K562 (cell line): ENCODE data around the gene VIP. TPM values are rescaled to one million over a fixed set of nuclear protein-coding genes. Genes with fewer than 3 reads are reported as not detected.
A peak's percentile ranks its signal among the peaks of the same experiment; 100 is the strongest.

Experiments
- ATAC-seq: fragments of 200-7000 bp; cut with Tn5 transposase; 3 replicates; pipeline ENCODE4 v1.9.1; 2020; ENCODE audit warnings: moderate library complexity
- BruUV-seq: library from RNA; stranded (reverse); fragments of 400-500 nt; replicated peaks from 2 replicates; lab custom pipeline; 2021; lab: Mats Ljungman, UMichigan
- CTCF ChIA-PET: fragments of 300-600 bp; formaldehyde crosslinking; extraction: SDS; loops from one replicate; lab custom pipeline; 2021; ENCODE audit warnings: low intra/inter-chr PET ratio; lab: Yijun Ruan, JAX
- POLR2A ChIA-PET: fragments of 300-600, 350-650 bp; sonication (Branson Sonifier 250); formaldehyde crosslinking; extraction: SDS; loops from one replicate; lab custom pipeline; 2021; ENCODE audit warnings: antibody characterized with exemption, inconsistent platforms; lab: Yijun Ruan, JAX
- DNase-seq, 4 experiments: peaks; one replicate each; pipeline versions ENCODE4 v3.0.0 to v3.0.0-alpha.2; 2011 to 2018; ENCODE audit warnings: low spot score in 3 of 4, mixed read lengths in 3 of 4; ENCODE audit errors: extremely low read depth in 1 of 4
- FAIRE-seq: peaks from 2 replicates; lab custom pipeline; 2011; peaks lifted over from hg19 to GRCh38; lab: Jason Lieb, UNC
- H2AFZ ChIP-seq: 2 replicates; pipeline ENCODE4 v1.6.0; 2011; ENCODE audit warnings: low read depth, low read length, control low read depth, inconsistent platforms
- H3K27ac ChIP-seq: fragments of 200-600 bp; 3 replicates; pipeline ENCODE4 v1.8.0; 2011; ENCODE audit warnings: low read depth, mild to moderate bottlenecking, control low read depth, inconsistent platforms, low read length, moderate library complexity, mixed read lengths; ENCODE audit errors: extremely low read depth
- H3K27me3 ChIP-seq, 2 experiments: fragments of 300-600 bp in 1 of 2; 2 replicates in 1 of 2; 3 replicates in 1 of 2; pipeline versions ENCODE4 v1.6.0 to v1.8.0; 2011; ENCODE audit warnings: inconsistent platforms in 2 of 2, low read length in 2 of 2, mild to moderate bottlenecking in 1 of 2, mixed read lengths in 1 of 2, moderate library complexity in 1 of 2; ENCODE audit not compliant: control insufficient read depth in 2 of 2, insufficient read depth in 2 of 2
- H3K36me3 ChIP-seq: fragments of 300-600 bp; 3 replicates; pipeline ENCODE4 v1.8.0; 2011; ENCODE audit warnings: mild to moderate bottlenecking, low read length, inconsistent platforms; ENCODE audit not compliant: control insufficient read depth, insufficient read depth
- H3K4me1 ChIP-seq, 2 experiments: fragments of 200-600 bp in 1 of 2; replicated peaks in 1 of 2; 2 replicates in 1 of 2; 3 replicates in 1 of 2; pipeline versions ENCODE4 v1.5.1 to v1.8.0; 2011; ENCODE audit warnings: inconsistent platforms in 2 of 2, low read length in 2 of 2, mild to moderate bottlenecking in 1 of 2, mixed read lengths in 1 of 2, moderate library complexity in 1 of 2; ENCODE audit not compliant: control insufficient read depth in 2 of 2, insufficient read depth in 2 of 2
- H3K4me2 ChIP-seq: 2 replicates; pipeline ENCODE4 v1.6.1; 2011; ENCODE audit warnings: low read length, control low read depth, inconsistent platforms, mixed read lengths; ENCODE audit not compliant: insufficient read depth
- H3K4me3 ChIP-seq: fragments of 200-600 bp; sonication (generic), shearing (Covaris generic); 2 replicates; pipeline ENCODE4 v1.5.1; 2016; ENCODE audit warnings: control low read depth, inconsistent platforms
- H3K79me2 ChIP-seq: fragments of 200-600 bp; 3 replicates; pipeline ENCODE4 v1.8.0; 2011; ENCODE audit warnings: low read length, inconsistent platforms; ENCODE audit not compliant: control insufficient read depth, insufficient read depth
- H3K9ac ChIP-seq, 2 experiments: 2 replicates each; pipeline versions ENCODE4 v1.6.0 to v1.6.1; 2011; ENCODE audit warnings: low read depth in 2 of 2, low read length in 2 of 2, control low read depth in 1 of 2, inconsistent platforms in 1 of 2, mild to moderate bottlenecking in 1 of 2, mixed read lengths in 1 of 2; ENCODE audit not compliant: insufficient read depth in 1 of 2
- H3K9me1 ChIP-seq: one replicate; pipeline ENCODE4 v1.6.0; 2011; ENCODE audit warnings: inconsistent platforms, mild to moderate bottlenecking, low read length, moderate library complexity; ENCODE audit not compliant: control insufficient read depth, insufficient read depth
- H3K9me3 ChIP-seq: replicated peaks from 2 replicates; pipeline ENCODE4 v1.5.1; 2011; ENCODE audit warnings: low read depth, low read length, inconsistent platforms; ENCODE audit not compliant: control insufficient read depth, insufficient read depth
- H4K20me1 ChIP-seq: replicated peaks from 2 replicates; pipeline ENCODE4 v1.6.1; 2011; ENCODE audit warnings: low read length, inconsistent platforms, mixed read lengths; ENCODE audit not compliant: control insufficient read depth, insufficient read depth
- CCAR2 ChIP-seq: fragments of 200-400 bp; formaldehyde crosslinking; IDR thresholded peaks from 2 replicates; pipeline ENCODE4 v1.6.1; 2017; ENCODE audit warnings: mild to moderate bottlenecking, low read depth, low read length
- EP300 ChIP-seq: IDR thresholded peaks from 2 replicates; pipeline ENCODE4 v1.6.1; 2012; ENCODE audit warnings: low read length, improper control_type of control experiment
- FOXK2 ChIP-seq, 2 experiments: fragments of 450-650 bp; IDR thresholded peaks in 1 of 2; conservative IDR thresholded peaks in 1 of 2; 2 replicates each; pipeline ENCODE4 v1.6.1; 2016; ENCODE audit warnings: low read depth in 2 of 2, mild to moderate bottlenecking in 1 of 2
- RBBP5 ChIP-seq: fragments of 200-600 bp; sonication (generic); IDR thresholded peaks from 2 replicates; pipeline ENCODE4 v1.6.1; 2012; ENCODE audit warnings: borderline replicate concordance, mild to moderate bottlenecking, low read length, control low read depth, inconsistent platforms; ENCODE audit not compliant: insufficient read depth, poor library complexity, severe bottlenecking
- ZFPM2 ChIP-seq: fragments of 250-450 bp; sonication (Bioruptor Pico); IDR thresholded peaks from 2 replicates; pipeline ENCODE4 v1.5.1; 2022; ENCODE audit warnings: mild to moderate bottlenecking
- ZNF354B ChIP-seq: fragments of 250-450 bp; sonication (Bioruptor Pico); IDR thresholded peaks from 2 replicates; pipeline ENCODE4 v1.4.0; 2020
- ZNF707 ChIP-seq: fragments of 250-450 bp; sonication (Bioruptor Pico); conservative IDR thresholded peaks from 2 replicates; pipeline ENCODE4 v1.8.0; 2022; ENCODE audit warnings: inconsistent platforms, mild to moderate bottlenecking, moderate library complexity
- WGBS: fragments of 100-300 bp; shearing (Covaris generic); methylation state at CpG from one replicate; pipeline ENCODE4 v1.1.6; 2016; ENCODE audit warnings: low coverage, mixed read lengths; ENCODE audit not compliant: insufficient coverage; ENCODE audit errors: missing lambda C conversion rate; 5-methylcytosine and 5-hydroxymethylcytosine counted together
- in situ Hi-C: fragments of 300-500 bp; cut with MboI; formaldehyde crosslinking; loops from 4 replicates; pipeline ENCODE4 v1.15.0; 2018; ENCODE audit warnings: inconsistent platforms, mixed read lengths
- intact Hi-C: fragments of 100-400 bp; cut with micrococcal nuclease; formaldehyde crosslinking; loops from 2 replicates; pipeline ENCODE4 v1.14.2; 2022
- polyA plus RNA-seq, 8 experiments: library from polyadenylated mRNA; depleted of rRNA in 4 of 8; stranded (reverse) in 5 of 8; unstranded in 3 of 8; fragments of >200 nt; fragmentation: Nextera tagmentation in 2 of 8; fragmentation: Illumina TruSeq in 1 of 8; extraction: Ambion mirVana in 2 of 8; extraction: Trizol in 1 of 8; gene quantifications; 2 replicates each; pipeline versions ENCODE4 v1.2.1 to v1.2.3, GENCODE V29; 2011 to 2014; ENCODE audit warnings: inconsistent platforms in 1 of 8, missing spikeins in 1 of 8
- total RNA-seq, 7 experiments: library from RNA; depleted of rRNA in 6 of 7; stranded (reverse); fragments of >200 nt in 6 of 7; fragmentation: Illumina TruSeq in 2 of 7; extraction: Trizol in 2 of 7; gene quantifications; 2 replicates each; pipeline versions ENCODE4 v1.2.1 to v1.2.3, GENCODE V29; 2011 to 2021; ENCODE audit warnings: low replicate concordance in 1 of 7
- TF ChIP-seq, protein P1 (sequence below): fragments of 450-650 bp; IDR thresholded peaks from 2 replicates; pipeline ENCODE4 v1.7.1; 2018; ENCODE audit warnings: mild to moderate bottlenecking, low read depth; ENCODE audit not compliant: partially characterized antibody
- TF ChIP-seq, protein P2 (sequence below): fragments of 250-450 bp; sonication (Bioruptor Pico); IDR thresholded peaks from 2 replicates; pipeline ENCODE4 v1.5.0; 2021

Gene VIP
- total and polyA plus RNA-seq, 9 of the 15 experiments (the other 6 are each of a cell fraction or from before 2014, with no cell fraction given), result 0.08 TPM; not detected in 8

DNA sequence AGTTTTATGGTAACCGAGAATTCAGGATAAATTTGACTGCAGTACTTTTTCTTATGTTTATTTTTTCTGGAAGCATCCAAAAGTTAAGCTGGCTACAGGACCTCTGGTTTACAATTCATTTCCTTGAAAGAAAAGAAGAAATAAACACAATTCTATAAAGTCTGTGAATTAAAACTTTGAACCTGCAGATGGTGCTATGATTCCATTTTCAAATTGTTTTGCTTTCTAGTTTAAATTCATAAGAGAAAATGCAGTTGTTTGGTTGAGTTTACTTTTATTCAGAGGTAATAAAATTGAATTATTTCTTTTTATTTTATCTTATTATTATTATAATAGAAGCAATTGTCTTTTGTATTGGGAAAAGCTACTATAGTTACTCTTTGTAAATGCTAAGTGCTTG, 1.8 kb upstream of the VIP start:
- Histone ChIP-seq H2AFZ (no peak overlapping the region), H3K36me3 (no peaks in the 10 kb centered on the region), H3K27ac (no peak overlapping the region), H3K4me1 (no peaks in the 10 kb centered on the region), H4K20me1 (no peaks in the 10 kb centered on the region), H3K4me2 (no peak overlapping the region), H3K4me3 (no peak overlapping the region), H3K79me2 (no peaks in the 10 kb centered on the region), H3K27me3 (no peaks in the 10 kb centered on the region), H3K9ac (no peak overlapping the region), H3K9me1 (no peaks in the 10 kb centered on the region), H3K9me3 (no peaks in the 10 kb centered on the region)
- DNase-seq, result peak in 1 of 4 experiments; percentile 24
- in situ Hi-C loops (loop anchor here (10.0 kb wide), 1 partner anchor 206 kb away; no protein-coding TSS in a partner anchor), intact Hi-C loops (loop anchor here (1.0 to 2.0 kb wide), 2 partner anchors 199 to 276 kb away; no protein-coding TSS in a partner anchor)
- BruUV-seq, result no TSS peak
- ChIA-PET POLR2A (no interaction called here), CTCF (interaction anchor here (0.6 to 2.6 kb wide), 7 partner anchors 148 to 276 kb away, joined by 3 to 17 read pairs (median 4); no protein-coding TSS in a partner anchor)
- 0% methylated on average over 1 of the region's 1 CpG for WGBS
- FAIRE-seq, result no peak
- ATAC-seq, result no peak
- TF ChIP-seq, protein P1, sequence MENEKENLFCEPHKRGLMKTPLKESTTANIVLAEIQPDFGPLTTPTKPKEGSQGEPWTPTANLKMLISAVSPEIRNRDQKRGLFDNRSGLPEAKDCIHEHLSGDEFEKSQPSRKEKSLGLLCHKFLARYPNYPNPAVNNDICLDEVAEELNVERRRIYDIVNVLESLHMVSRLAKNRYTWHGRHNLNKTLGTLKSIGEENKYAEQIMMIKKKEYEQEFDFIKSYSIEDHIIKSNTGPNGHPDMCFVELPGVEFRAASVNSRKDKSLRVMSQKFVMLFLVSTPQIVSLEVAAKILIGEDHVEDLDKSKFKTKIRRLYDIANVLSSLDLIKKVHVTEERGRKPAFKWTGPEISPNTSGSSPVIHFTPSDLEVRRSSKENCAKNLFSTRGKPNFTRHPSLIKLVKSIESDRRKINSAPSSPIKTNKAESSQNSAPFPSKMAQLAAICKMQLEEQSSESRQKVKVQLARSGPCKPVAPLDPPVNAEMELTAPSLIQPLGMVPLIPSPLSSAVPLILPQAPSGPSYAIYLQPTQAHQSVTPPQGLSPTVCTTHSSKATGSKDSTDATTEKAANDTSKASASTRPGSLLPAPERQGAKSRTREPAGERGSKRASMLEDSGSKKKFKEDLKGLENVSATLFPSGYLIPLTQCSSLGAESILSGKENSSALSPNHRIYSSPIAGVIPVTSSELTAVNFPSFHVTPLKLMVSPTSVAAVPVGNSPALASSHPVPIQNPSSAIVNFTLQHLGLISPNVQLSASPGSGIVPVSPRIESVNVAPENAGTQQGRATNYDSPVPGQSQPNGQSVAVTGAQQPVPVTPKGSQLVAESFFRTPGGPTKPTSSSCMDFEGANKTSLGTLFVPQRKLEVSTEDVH, result no peak
- TF ChIP-seq EP300, result no peak
- no peak for TF ChIP-seq FOXK2 (conservative IDR thresholded peaks at IDR 0.05 in 1 of 2, IDR thresholded peaks at IDR 0.05 in 1 of 2; ENCODE audit: low read depth in 2 of 2)
- TF ChIP-seq CCAR2, result no peak
- TF ChIP-seq, protein P2, sequence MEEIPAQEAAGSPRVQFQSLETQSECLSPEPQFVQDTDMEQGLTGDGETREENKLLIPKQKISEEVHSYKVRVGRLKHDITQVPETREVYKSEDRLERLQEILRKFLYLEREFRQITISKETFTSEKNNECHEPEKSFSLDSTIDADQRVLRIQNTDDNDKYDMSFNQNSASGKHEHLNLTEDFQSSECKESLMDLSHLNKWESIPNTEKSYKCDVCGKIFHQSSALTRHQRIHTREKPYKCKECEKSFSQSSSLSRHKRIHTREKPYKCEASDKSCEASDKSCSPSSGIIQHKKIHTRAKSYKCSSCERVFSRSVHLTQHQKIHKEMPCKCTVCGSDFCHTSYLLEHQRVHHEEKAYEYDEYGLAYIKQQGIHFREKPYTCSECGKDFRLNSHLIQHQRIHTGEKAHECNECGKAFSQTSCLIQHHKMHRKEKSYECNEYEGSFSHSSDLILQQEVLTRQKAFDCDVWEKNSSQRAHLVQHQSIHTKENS, result no peak
- TF ChIP-seq RBBP5, result no peak
- TF ChIP-seq ZFPM2 (CRISPR knock-in tag), result no peak
- no peak for TF ChIP-seq ZNF707 (CRISPR knock-in tag)
- TF ChIP-seq ZNF354B (CRISPR knock-in tag), result no peak
